ENCODE results near the gene PATJ.
"Not testable (repeated sequence)": the region's sequence is repeated elsewhere in the genome, so short reads cannot be mapped to it uniquely, and the experiment has no call there.

The PATJ gene

GRCh38 chr1:61743716-61744580 lies 1.7 kb downstream of the PATJ start:
- DNase-seq, result no peak

GRCh38 chr1:61746813-61747212 lies 4.5 kb downstream of the PATJ start:
- DNase-seq, result no peak

GRCh38 chr1:61748566-61748965 lies 6.3 kb downstream of the PATJ start:
- DNase-seq, result no peak

GRCh38 chr1:61749574-61749973 lies 7.3 kb downstream of the PATJ start:
- DNase-seq, result no peak

GRCh38 chr1:61752921-61753389 lies 10.7 kb downstream of the PATJ start:
- peak; percentile 55 for DNase-seq

GRCh38 chr1:61753998-61754508 lies 11.8 kb downstream of the PATJ start:
- DNase-seq, result no peak

- DNase-seq, result no peak
Observed at GRCh38 chr1:61754545-61754944, 12.3 kb downstream of the PATJ start.

GRCh38 chr1:61756773-61757172 lies 14.5 kb downstream of the PATJ start:
- DNase-seq, result no peak

GRCh38 chr1:61757950-61758349 lies 15.7 kb downstream of the PATJ start:
- no peak for DNase-seq

GRCh38 chr1:61770131-61770530 lies 27.9 kb downstream of the PATJ start:
- DNase-seq, result no peak

- no peak for DNase-seq
Observed at GRCh38 chr1:61776091-61776490, 33.8 kb downstream of the PATJ start.

- no peak for DNase-seq
Observed at GRCh38 chr1:61779231-61779630, 37.0 kb downstream of the PATJ start.

GRCh38 chr1:61781151-61781550 lies 38.9 kb downstream of the PATJ start:
- DNase-seq, result no peak

GRCh38 chr1:61782771-61783170 lies 40.5 kb downstream of the PATJ start:
- DNase-seq, result no peak

GRCh38 chr1:61784726-61785125 lies 42.4 kb downstream of the PATJ start:
- no peak for DNase-seq

- no peak for DNase-seq
Observed at GRCh38 chr1:61790837-61791236, 48.6 kb downstream of the PATJ start.

GRCh38 chr1:61797045-61797755 lies 54.9 kb downstream of the PATJ start:
- DNase-seq, result no peak

- not testable (repeated sequence) for DNase-seq
Observed at GRCh38 chr1:61801047-61801446, 58.8 kb downstream of the PATJ start.

- no peak for DNase-seq
Observed at GRCh38 chr1:61807606-61808140, 65.4 kb downstream of the PATJ start.

- DNase-seq, result no peak
Observed at GRCh38 chr1:61808321-61808720, 66.0 kb downstream of the PATJ start.

- DNase-seq, result no peak
Observed at GRCh38 chr1:61808968-61809367, 66.7 kb downstream of the PATJ start.

- DNase-seq, result no peak
Observed at GRCh38 chr1:61812916-61813315, 70.6 kb downstream of the PATJ start.

- no peak for DNase-seq
Observed at GRCh38 chr1:61816191-61816590, 73.9 kb downstream of the PATJ start.

GRCh38 chr1:61818992-61819391 lies 76.7 kb downstream of the PATJ start:
- DNase-seq, result no peak

Data from NCI-H748 treated with DMSO at 0.1 percent for 48 hours (cell line).